GM18517 (cell line): Measurements from ENCODE around the gene LHX2.

Experiments used
- ATAC-seq: cut with Tn5 transposase; IDR thresholded peaks from one replicate; pipeline ENCODE4 v1.9.1; 2021; ENCODE audit warnings: mild to moderate bottlenecking, moderate library complexity; ENCODE audit not compliant: unreplicated experiment

LHX2 gene

GRCh38 chr9:124012368-124013301 lies 1.1 kb downstream of the LHX2 start:
- ATAC-seq: no peak

- no peak for ATAC-seq
Observed at GRCh38 chr9:124013309-124014210, 2.0 kb downstream of the LHX2 start.

GRCh38 chr9:124014211-124014955 lies 2.8 kb downstream of the LHX2 start:
- ATAC-seq: no peak

- ATAC-seq: no peak
Observed at GRCh38 chr9:124014956-124015660, 3.5 kb downstream of the LHX2 start.

- ATAC-seq: no peak
Observed at GRCh38 chr9:124015661-124016131, 4.1 kb downstream of the LHX2 start.

GRCh38 chr9:124016175-124017050 lies 4.8 kb downstream of the LHX2 start:
- no peak for ATAC-seq

- ATAC-seq: no peak
Observed at GRCh38 chr9:124017051-124017928, 5.7 kb downstream of the LHX2 start.

- no peak for ATAC-seq
Observed at GRCh38 chr9:124017929-124018729, 6.6 kb downstream of the LHX2 start.

GRCh38 chr9:124018730-124019697 lies 7.4 kb downstream of the LHX2 start:
- ATAC-seq: no peak

GRCh38 chr9:124019771-124020519 lies 8.4 kb downstream of the LHX2 start:
- ATAC-seq: no peak

GRCh38 chr9:124020520-124021384 lies 9.2 kb downstream of the LHX2 start:
- ATAC-seq: no peak

GRCh38 chr9:124021385-124021769 lies 9.8 kb downstream of the LHX2 start:
- no peak for ATAC-seq

GRCh38 chr9:124022201-124023121 lies 10.9 kb downstream of the LHX2 start:
- no peak for ATAC-seq

GRCh38 chr9:124024107-124024506 lies 12.5 kb downstream of the LHX2 start:
- no peak for ATAC-seq
